AG08396 (cell line): ENCODE measurements around the gene ING2.
"Not testable (repeated sequence)": the region's sequence is repeated elsewhere in the genome, so short reads cannot be mapped to it uniquely, and the experiment has no call there.

Experiments
- DNase-seq: peaks from one replicate; pipeline ENCODE4 v3.0.0; 2012; ENCODE audit warnings: low spot score, mixed read lengths

ING2 gene, protein sequence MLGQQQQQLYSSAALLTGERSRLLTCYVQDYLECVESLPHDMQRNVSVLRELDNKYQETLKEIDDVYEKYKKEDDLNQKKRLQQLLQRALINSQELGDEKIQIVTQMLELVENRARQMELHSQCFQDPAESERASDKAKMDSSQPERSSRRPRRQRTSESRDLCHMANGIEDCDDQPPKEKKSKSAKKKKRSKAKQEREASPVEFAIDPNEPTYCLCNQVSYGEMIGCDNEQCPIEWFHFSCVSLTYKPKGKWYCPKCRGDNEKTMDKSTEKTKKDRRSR

DNA sequence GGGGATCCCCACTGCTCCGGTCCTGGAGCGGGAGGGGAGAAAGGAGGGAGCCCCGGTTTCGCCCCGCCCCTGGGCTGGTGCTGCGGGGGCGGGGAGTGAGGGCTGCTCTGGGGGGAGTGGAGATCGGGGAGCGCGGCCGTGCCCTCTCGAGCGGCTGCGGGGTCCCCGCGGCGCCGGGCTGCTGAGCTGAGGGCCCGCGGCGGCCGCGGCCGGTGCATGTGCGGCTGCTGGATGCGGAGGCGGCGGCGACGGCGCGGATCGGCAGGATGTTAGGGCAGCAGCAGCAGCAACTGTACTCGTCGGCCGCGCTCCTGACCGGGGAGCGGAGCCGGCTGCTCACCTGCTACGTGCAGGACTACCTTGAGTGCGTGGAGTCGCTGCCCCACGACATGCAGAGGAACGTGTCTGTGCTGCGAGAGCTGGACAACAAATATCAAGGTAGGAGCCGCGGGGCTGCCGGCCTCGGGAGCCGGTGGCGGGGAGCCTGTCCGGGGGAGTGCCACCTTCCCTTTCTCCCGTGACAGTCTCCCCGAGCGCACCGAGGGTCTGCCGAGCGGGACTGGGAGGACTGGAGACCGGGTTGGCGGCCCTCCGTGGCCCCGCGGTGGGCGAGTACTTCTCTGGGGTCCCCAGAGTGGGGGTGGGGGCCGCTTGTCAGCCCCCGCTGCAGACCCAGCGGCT lies at the start of gene ING2:
Gene ING2, plus strand, starts transcription at position 129 of the 681 bp plus-strand sequence. Its CDS starts 138 bp downstream, at position 267.
- DNase-seq: peak; percentile 87

DNA sequence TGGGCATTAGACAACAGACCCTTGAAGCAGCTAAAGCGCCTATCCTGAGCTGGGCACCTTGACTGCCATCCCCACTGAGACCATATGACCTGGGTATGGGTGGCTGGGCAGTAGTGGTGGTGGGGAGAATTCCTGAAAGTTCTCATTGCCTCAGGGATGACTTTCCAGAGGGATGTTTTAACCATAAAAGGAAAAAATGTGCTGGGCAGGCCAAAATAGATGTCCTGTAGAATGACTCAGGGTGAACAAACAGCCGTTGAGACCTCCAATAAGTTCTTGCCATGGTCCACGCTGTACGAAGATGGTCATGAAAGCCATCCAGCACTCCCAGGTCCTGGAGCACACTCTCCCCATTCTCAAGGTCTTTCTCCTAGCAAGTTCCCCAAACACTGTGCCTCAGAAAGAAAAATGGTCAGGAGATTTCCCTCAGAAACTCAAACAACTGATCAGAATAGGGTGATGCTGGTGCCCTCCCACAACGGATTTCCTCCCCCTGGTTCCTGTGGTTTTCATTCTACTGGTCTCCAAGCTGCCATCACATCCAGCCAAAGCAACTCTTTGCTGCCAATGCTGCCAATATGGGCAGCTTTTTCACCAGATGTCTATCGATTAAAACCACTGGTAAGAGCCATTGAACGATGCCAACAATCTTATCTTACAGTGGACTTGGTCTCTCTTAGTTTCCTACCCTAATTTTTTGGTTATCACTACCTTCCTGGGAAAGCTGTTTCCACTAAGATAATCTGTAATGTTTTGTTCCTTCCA lies 49.2 kb upstream of the ING2 start:
- DNase-seq: no peak

DNA sequence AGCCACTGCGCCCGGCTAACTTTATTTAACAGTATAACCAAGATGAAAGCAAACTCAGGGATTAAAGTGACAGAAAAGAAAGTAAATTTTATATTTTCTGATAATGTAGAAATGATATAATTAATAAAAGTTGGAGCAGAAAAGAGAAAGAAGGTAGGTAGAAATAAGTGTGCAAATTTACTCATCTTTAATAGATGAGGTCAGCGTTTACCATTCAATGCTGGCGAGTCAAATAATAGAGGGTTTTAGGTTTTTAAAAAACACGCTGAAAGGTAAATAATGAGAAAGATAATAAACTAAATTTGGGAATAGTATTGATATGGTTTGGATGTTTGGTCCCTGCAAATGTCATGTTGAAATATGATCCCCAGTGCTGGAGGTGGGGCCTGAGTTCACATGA lies 46.9 kb upstream of the ING2 start:
- no peak for DNase-seq

DNA sequence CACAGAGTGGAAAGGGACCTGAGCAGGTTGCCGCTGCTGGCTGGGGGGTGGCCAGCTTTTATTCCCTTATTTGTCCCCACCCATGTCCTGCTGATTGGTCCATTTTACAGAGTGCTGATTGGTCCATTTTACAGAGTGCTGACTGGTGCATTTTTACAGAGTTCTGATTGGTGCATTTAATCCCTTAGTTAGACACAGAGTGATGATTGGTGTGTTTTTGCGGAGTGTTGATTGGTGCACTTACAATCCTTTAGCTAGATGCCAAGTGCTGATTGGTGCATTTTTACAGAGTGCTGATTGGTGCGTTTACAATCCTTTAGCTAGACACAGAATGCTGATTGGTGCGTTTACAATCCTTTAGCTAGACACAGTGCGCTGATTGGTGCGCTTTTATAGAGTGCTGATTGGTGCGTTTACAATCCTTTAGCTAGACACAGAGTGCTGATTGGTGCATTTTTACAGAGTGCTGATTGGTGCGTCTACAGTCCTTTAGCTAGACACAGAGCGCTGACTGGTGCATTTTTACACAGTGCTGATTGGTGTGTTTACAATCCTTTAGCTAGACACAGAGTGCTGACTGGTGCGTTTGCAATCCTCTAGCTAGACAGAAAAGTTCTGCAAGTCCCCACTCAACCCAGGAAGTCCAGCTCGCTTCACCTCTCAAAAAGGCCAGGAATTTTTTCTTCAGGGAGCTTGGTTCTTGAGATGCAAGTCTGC lies 40.8 kb upstream of the ING2 start:
- DNase-seq: not testable (repeated sequence)

DNA sequence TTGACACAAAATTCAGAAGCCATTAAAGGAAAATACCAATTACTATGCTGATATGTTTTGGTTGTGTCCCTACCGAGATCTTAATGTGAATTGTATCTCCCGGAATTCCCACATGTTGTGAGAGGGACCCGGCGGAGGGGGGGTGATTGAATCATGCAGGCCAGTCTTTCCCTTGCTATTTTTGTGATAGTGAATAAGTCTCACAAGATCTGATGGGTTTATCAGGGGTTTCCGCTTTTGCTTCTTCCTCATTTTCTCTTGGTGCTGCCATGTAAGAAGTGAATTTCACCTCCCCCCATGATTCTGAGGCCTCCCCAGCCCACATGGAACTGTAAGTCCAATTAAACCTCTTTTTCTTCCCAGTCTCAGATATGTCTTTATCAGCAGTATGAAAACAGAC lies 39.0 kb upstream of the ING2 start:
- not testable (repeated sequence) for DNase-seq

DNA sequence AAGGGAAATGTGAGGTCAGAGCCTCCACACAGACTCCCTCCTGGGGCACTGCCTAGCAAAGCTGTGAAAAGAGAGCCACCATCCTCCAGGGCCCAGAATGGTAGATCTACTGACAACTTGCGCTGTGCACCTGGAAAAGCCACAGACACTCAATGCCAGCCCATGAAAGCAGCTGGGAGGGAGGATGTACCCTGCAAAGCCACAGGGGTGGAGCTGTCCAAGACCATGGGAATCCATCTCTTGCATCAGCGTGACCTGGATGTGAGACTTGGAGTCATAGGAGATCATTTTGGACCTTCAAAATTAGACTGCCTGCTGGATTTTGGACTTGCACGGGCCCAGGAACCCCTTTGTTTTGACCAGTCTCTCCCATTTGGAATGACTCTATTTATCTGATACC lies 37.6 kb upstream of the ING2 start:
- DNase-seq: no peak

DNA sequence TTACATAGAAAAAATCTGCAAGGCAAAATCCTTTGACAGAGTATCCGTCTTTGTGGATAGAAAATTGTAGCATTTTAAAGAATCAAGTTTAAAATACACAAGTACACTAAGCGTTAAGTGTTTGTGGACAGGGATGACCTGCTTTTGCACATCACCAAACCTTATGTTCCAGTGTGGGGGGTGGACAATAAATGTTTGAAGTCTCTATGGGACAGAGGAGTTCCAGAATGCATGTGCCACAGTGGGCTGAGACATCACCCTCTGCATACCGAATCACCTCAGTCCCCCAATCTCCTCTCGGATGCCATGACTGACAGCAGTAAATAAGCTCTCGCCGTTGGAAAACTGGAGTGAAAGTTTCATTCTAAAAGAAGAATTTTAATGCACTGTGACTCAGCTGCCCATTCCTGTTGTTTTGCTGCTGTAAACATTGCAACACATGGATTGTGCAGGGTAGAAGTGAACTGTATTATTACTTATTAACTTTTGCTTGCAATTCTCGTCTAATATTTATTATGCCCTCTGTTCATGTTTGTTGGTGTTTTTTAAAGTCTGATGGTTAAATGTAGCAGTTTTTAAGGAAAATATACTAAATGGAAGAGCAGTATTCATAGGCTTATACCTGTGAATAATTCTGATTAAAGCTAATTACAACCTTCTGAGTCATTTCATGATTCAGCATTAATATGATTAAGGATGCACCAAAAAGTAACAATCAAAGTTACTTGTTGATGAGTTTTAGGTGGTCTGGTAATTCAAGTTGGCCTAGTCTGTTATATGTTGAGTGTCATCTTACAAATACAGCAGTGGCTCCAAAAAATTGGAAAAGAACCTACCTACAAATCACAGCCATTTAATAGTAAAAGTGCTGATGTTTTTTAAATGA lies 36.4 kb upstream of the ING2 start:
- peak; percentile 31 for DNase-seq

DNA sequence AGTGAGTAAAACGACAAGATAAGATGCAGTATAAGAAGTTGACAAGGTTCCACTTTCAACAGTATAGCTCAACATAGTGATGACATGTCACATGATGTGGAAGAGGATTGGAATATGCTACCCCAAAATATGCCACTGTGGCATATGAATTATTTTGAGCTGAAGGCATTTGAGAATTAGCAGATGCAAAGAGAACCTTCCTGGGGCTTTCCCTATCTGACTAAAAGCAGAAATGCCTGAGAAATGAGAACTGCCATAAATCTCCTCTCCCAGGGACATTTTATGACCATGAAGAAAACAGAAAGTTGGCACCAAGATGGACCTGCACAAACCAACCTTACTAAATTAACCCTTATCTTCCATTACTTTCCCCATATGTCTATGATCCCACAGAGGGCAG lies 35.6 kb upstream of the ING2 start:
- DNase-seq: no peak

DNA sequence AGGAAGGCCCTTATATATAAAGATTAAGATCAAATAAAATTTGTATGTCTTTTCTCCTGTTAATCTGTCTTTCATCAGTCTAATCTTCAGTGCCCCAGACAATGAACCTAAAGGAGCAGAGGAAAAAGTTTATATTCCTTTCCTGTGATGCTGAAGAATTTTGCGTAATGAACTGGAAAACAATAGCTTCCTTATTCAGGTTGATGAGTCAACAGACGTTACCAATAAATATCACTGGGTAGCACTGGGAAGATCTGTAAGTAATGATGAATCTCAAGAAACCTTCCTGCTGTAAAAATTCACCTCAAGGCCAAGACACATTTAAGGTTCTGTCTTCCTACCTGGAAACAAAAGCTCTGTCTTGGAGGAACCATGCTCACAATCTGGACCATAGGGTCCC lies 34.9 kb upstream of the ING2 start:
- DNase-seq: no peak

DNA sequence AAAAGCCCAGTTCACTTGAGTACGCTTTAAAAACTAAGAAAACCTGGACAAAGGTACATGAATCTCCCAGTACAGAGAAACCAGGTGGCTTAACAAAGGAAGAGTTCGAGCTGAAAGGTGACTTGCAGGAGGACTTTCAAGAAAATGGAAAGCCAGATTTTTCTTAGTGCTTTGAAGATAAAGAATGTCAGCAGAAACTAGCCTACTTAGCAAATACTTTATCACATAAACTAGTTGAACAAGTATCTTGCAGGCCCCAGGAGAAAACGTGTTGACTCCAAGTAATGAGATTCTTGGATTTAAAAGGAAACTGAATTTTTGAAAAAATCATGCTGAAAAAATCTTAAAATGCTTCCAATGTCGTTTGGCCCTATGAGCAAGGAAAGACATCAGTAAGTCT lies 34.0 kb upstream of the ING2 start:
- DNase-seq: no peak

DNA sequence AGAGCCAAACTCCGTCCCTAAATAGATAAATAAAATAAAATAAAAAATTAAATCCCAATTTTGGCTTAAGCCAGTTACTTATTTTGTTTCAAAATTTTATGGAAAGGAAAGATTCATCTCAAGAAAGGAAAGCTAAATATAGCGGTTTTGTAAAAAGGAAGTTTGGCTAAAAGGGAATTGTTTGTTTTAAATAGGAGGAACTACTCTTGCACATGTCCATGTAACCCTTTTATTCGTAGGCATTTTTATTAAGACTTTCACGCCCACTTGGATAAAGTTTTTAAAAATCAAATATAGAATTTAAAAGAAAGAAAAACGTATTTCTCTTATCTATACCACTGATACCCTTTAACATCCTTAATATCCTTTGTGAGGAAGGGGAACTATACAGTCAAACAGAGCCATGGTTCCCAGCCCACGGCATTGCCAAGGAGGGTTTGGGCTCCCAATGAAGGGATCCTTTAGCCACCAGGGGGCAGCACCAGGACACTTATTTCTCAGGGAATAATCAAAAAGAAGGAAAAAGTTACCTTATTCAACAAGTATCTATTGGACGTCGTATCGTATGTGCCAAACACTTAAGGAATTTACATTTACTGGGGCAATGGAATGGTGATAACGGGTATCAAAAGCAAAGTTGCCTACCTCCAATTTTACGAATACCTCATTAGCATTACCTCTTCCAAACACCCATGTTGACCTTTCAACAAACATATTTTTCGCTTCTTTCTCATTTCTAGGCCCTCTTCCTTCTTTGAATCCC lies 32.7 kb upstream of the ING2 start:
- peak; percentile 81 for DNase-seq

DNA sequence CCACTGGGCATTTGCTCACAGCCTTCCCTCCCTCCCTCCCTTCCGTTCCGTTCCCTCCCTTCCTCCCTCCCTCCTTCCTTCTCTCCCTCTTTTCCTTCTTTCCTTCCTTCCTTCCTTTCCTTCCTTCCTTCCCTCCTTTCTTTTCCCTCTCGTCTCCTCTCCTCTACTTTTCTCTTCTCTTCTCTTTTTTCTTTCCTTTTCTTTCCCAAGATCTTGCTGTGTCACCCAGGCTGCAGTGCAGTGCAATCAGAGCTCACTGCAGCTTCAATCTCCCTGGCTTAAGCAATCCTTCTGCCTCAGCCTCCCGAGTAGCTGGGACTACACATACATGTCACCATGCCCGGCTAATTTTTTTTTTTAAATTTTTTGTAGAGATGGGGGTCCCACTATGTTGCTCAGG lies 26.7 kb upstream of the ING2 start:
- no peak for DNase-seq

DNA sequence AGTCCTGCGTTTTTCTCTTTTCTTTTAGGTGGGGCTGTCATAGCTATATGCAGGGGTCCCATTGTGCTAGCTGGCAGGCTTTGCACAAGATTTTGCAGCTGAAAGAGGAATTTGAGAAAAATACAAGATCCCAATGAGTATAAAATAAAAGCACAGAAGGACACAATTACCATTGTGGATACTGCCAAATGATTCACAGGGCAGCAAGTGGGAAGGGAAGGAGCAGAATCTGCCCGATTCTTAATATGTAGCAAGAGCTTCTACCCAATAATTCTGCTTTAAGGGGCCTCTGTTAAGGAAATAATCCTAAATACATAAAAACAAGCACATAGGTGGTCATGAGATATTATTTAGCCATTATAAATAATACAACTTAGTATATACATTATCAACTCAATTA lies 25.9 kb upstream of the ING2 start:
- no peak for DNase-seq

DNA sequence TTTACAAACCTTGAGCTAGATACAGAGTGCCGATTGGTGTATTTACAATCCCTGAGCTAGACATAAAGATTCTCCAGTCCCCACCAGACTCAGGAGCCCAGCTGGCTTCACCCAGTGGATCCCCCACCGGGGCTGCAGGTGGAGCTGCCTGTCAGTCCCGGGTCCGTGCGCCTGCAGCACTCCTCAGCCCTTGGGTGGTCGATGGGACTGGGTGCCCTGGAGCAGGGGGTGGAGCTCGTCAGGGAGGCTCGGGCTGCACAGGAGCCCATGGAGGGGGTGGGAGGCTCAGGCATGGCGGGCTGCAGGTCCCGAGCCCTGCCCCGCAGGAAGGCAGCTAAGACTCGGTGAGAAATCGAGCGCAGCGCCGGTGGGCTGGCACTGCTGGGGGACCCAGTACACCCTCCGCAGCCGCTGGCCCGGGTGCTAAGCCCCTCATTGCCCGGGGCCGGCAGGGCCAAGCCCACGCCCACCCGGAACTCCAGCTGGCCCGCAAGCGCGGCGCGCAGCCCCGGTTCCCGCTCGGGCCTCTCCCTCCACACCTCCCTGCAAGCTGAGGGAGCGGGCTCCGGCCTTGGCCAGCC lies 22.3 kb upstream of the ING2 start:
- not testable (repeated sequence) for DNase-seq

DNA sequence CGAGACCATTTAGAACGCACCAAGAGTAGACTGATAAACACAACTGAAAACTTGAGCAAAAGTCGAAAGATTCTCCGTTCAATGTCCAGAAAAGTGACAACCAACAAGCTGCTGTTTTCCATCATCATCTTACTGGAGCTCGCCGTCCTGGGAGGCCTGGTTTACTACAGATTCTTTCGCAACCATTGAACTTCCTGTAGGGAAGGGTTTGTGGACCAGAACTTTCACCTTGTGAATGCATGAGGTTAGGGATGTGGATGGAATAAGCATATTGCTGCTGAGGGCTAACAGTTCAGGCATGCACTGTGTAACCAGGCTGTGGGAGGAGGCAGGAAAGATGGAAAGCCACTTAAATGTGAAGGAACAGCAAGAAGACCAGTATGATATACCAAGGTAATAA lies 20.9 kb upstream of the ING2 start:
- DNase-seq: no peak

DNA sequence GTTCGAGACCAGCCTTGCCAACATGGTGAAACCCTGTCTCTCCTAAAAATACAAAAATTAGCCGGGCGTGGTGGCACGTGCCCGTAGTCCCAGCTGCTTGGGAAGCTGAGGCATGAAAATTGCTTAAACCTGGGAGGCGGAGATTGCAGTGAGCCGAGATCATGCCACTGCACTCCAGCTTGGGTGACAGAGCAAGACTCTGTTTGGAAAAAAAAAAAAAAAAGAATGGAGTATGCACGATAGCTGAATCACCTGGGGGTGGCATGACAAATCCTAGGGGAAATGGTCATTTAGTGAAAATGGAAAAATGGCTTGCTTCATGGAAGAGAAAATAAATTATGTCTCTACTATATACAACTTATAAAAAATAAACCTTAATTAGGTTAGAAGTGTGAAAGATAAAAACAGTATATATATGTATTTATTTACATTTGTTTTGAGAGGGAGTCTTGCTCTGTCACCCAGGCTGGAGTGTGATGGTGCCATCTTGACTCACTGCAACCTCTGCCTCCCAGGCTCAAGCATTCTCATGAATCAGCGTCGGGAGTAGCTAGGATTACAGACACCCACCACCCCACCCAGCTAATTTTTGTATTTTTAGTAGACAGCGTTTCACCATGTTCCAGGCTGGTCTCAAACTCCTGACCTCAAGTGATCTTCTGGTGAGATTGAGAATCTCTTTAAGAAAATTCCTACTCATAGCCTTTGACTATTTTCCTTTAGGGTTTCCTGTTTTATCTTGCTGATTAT lies 19.3 kb upstream of the ING2 start:
- DNase-seq: no peak

DNA sequence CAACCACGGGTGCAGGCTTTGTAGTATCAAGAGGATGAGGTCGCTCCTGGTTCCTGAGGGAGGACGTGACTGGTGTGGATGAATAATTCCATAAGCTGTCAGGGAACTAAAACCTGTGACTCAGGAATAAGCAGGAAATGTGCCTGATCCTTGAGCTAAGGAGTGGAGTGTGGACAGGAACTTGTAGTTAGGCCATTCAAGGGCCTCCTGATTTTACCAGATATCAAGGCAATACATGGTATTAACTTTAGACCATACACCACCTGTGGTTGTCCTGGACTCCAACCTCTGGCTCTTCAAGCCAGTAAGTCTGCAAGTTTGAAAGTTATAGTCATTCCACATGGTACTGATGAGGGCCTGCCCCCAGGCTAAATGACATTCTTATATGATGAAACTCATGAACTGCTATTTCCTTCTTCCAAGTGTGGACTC lies 12.1 kb upstream of the ING2 start:
- DNase-seq: peak; percentile 35

DNA sequence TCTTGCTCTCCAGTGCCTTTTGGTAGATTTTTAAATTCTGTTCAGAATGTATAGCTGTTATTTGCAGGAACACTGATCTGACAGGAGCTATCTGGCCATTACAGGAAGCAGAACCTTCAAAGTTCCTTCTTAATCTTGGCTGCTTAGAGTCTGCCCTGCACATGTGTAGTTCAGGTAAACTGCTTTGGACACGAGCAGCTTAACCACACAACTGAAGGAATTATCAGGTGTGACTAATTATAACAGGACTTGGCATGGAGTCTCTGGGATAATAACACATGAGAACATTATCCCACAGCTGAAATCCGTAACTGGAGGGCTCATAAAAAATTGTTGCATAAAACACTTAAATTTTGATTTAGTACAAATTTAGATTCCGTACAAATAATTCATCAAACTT lies 11.6 kb upstream of the ING2 start:
- no peak for DNase-seq

DNA sequence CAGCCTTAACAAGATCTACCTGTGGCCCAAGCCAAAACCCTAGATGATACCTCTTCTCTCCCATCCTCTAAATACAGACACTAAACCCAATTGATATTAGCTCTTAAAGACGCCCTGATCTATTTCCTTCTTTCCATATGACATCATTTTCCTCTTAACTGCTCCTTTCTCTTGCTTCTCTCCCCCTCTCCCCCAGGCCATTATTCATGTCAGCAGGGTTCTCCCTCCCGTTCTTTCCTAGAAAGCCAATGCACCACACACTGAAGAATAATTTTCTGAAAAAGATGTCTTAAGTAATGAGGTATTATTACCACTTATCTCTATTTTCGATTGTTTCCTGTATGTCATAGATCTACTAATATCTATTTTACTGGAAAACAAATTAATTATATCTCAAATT lies 9.7 kb upstream of the ING2 start:
- DNase-seq: no peak

DNA sequence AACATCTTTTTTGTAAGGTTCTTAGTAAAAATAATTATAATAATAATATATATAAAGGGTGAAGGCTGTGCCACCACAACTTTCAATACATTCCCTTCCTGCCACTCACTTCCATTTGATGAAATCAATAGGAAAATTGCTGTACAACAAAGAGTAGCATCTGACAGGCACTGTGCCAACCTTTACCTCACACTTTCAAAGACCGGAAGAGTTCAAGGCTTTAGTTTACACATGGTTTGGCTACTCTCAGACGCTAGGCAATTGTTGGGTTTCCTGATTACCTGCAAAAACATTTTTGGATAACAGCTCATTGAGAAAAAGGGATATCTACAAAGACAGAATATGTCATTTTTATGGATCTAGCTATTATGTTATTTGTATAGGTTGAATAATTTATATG lies 5.5 kb upstream of the ING2 start:
- no peak for DNase-seq
